Body of pancreas (tissue), 4 donors: ENCODE results near the gene MGLL.

Experiments used
- CTCF ChIP-seq, 7 experiments: fragments of 450-650 bp in 4 of 7; fragments of 200-600 bp in 3 of 7; sonication (generic) in 3 of 7; IDR thresholded peaks; one replicate each; pipeline ENCODE4 v1.5.1; 2016 to 2019; ENCODE audit warnings: antibody characterized with exemption in 7 of 7
- POLR2A ChIP-seq, 3 donors: fragments of 450-650 bp; IDR thresholded peaks; one replicate each; pipeline ENCODE4 v1.6.1; 2016; ENCODE audit warnings: antibody characterized with exemption in 3 of 3, mild to moderate bottlenecking in 2 of 3

- TF ChIP-seq CTCF (IDR thresholded peaks at IDR 0.05) = no peak
- TF ChIP-seq POLR2A (IDR thresholded peaks at IDR 0.05) = no peak
Measured at GRCh38 chr3:127680146-127680661, 142.1 kb downstream of the MGLL start.
